ENCODE data around the gene RNF123. TPM values are rescaled to one million over a fixed set of nuclear protein-coding genes. Genes with fewer than 3 reads are reported as not detected.

RNF123 gene
- total RNA-seq, 2 donors from 2014 or later: 36.4 to 39.3 TPM

DNA sequence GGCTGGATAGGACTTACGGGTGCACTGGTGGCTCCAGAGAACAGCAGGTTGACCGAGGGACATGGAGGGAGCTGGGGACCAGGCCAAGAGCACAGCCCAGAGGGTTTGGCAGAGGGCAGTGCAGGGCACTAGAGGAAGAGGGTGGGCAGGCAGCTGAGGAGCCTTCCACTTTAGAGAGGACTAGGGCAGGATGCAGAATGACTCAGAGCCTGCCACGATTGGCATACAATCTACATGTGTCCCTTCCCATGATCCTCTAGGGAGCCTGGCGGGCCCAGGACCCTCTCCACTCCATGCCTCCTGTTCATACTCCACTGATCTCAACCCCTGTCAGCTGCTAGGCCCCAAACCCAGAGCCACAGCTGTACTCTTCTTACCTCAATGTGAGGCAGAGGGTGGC lies 29.6 kb upstream of the RNF123 start:
- intact Hi-C loops (cut with DNase I): loop anchor here (5.0 kb wide), 1 partner anchor 97 kb away; no protein-coding TSS in a partner anchor
- Histone ChIP-seq H3K27me3 (no peaks in the 10 kb centered on the region), H3K4me1 (no peaks in the 10 kb centered on the region), H3K4me3 (no peak overlapping the region), H3K36me3 (no peaks in the 10 kb centered on the region), H3K9me3 (no peaks in the 10 kb centered on the region), H3K27ac (no peak overlapping the region), H3K9ac (ENCODE audit: low read depth in 2 of 2, low read length in 2 of 2) (no peak overlapping the region)
- DNase-seq: no peak
- TF ChIP-seq, protein P1, sequence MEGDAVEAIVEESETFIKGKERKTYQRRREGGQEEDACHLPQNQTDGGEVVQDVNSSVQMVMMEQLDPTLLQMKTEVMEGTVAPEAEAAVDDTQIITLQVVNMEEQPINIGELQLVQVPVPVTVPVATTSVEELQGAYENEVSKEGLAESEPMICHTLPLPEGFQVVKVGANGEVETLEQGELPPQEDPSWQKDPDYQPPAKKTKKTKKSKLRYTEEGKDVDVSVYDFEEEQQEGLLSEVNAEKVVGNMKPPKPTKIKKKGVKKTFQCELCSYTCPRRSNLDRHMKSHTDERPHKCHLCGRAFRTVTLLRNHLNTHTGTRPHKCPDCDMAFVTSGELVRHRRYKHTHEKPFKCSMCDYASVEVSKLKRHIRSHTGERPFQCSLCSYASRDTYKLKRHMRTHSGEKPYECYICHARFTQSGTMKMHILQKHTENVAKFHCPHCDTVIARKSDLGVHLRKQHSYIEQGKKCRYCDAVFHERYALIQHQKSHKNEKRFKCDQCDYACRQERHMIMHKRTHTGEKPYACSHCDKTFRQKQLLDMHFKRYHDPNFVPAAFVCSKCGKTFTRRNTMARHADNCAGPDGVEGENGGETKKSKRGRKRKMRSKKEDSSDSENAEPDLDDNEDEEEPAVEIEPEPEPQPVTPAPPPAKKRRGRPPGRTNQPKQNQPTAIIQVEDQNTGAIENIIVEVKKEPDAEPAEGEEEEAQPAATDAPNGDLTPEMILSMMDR (IDR thresholded peaks at IDR 0.05): no peak

DNA sequence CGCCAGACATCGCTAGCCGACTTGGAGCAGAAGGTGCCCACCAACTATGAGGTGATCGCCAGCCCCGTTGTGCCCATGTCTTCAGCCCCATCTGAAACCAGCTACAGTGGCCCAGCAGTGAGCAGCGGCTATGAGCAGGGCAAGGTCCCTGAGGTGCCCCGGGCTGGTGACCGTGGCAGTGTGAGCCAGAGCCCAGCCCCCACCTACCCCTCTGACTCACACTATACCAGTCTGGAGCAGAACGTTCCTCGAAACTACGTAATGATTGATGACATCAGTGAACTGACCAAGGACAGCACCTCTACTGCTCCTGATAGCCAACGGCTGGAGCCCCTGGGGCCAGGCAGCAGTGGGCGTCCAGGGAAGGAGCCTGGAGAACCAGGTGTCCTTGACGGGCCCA lies 28.1 kb upstream of the RNF123 start:
- Histone ChIP-seq H3K9ac (ENCODE audit: low read depth in 2 of 2, low read length in 2 of 2) (no peak overlapping the region), H3K36me3 (no peaks in the 10 kb centered on the region), H3K4me3 (no peak overlapping the region), H3K27ac (no peak overlapping the region), H3K27me3 (no peaks in the 10 kb centered on the region), H3K9me3 (no peaks in the 10 kb centered on the region), H3K4me1 (no peaks in the 10 kb centered on the region)
- intact Hi-C loops (cut with DNase I): no loop called here
- TF ChIP-seq, protein P1 (IDR thresholded peaks at IDR 0.05): no peak
- DNase-seq: no peak

DNA sequence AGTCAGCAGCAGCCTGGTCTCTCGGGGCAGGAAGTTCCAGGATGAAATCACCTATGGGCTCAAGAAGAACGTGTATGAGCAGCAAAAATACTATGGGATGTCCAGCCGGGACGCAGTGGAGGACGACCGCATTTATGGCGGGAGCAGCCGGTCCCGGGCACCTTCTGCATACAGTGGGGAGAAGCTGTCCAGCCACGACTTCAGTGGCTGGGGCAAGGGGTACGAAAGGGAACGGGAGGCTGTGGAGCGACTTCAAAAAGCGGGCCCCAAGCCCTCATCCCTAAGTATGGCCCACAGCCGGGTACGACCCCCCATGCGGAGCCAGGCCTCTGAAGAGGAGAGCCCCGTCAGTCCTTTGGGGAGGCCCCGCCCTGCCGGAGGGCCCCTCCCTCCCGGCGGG lies 27.3 kb upstream of the RNF123 start:
- Histone ChIP-seq H3K9ac (ENCODE audit: low read depth in 2 of 2, low read length in 2 of 2) (no peak overlapping the region), H3K27me3 (no peaks in the 10 kb centered on the region), H3K4me1 (no peaks in the 10 kb centered on the region), H3K9me3 (no peaks in the 10 kb centered on the region), H3K27ac (no peak overlapping the region), H3K36me3 (no peaks in the 10 kb centered on the region), H3K4me3 (no peak overlapping the region)
- intact Hi-C loops (cut with DNase I): no loop called here
- DNase-seq: no peak
- TF ChIP-seq, protein P1 (IDR thresholded peaks at IDR 0.05): no peak

DNA sequence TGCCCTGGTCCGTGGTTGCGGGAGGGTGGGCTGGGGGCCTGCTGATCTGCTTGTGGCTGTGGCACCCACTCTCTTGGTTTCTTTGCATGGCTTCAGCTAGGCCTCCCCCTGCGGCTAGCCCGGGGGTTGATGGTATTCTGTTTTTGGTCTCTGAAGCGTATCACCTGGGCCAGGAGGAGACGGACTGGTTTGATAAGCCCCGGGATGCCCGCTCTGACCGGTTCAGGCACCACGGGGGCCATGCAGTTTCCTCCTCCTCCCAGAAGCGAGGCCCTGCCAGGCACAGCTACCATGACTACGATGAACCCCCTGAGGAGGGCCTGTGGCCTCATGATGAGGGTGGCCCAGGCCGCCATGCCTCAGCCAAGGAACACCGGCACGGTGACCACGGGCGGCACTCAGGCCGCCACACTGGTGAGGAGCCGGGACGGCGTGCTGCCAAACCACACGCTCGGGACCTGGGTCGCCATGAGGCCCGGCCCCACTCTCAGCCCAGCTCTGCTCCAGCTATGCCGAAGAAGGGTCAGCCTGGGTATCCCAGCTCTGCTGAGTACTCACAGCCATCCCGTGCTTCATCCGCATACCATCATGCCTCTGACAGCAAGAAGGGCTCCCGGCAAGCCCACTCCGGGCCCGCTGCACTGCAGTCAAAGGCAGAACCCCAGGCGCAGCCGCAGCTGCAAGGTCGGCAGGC lies 26.5 kb upstream of the RNF123 start:
- H3K9ac ChIP-seq (ENCODE audit: low read depth in 2 of 2, low read length in 2 of 2): no peak overlapping the region
- DNase-seq: no peak
- intact Hi-C loops (cut with DNase I): no loop called here
- no peak overlapping the region for H3K27ac ChIP-seq
- no peaks in the 10 kb centered on the region for H3K36me3 ChIP-seq
- H3K4me1 ChIP-seq: no peaks in the 10 kb centered on the region
- no peaks in the 10 kb centered on the region for H3K9me3 ChIP-seq
- H3K27me3 ChIP-seq: no peaks in the 10 kb centered on the region
- H3K4me3 ChIP-seq: no peak overlapping the region
- TF ChIP-seq, protein P1 (IDR thresholded peaks at IDR 0.05): no peak

DNA sequence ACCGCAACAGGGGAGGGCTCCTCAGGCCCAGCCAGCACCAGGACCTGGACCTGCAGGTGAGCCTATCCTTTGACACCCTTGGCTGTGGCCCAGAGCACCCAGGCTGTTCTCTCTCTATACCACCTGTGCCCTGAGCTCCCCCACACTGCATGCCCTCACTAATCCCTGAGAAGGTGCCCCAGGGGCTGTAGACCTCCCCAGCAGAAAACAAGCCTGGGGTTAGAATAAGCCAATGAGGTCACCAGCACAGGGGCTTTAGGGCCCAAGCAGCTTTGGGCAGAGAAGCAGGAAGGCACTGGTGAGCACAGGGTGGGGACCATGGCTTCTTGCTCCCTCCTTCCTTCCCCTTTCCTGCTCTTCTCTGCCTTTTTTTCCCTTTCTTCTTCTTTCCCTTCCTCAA lies 25.5 kb upstream of the RNF123 start:
- H3K9me3 ChIP-seq: no peaks in the 10 kb centered on the region
- H3K9ac ChIP-seq (ENCODE audit: low read depth in 2 of 2, low read length in 2 of 2): no peak overlapping the region

More for the DNA sequence above, 25.5 kb upstream of the RNF123 start:
- TF ChIP-seq, protein P1 (IDR thresholded peaks at IDR 0.05): no peak
- no peak overlapping the region for H3K4me3 ChIP-seq
- DNase-seq: no peak
- intact Hi-C loops (cut with DNase I): no loop called here
- H3K27me3 ChIP-seq: no peaks in the 10 kb centered on the region
- no peaks in the 10 kb centered on the region for H3K36me3 ChIP-seq
- no peaks in the 10 kb centered on the region for H3K4me1 ChIP-seq
- no peak overlapping the region for H3K27ac ChIP-seq

Data from colonic mucosa (tissue), 4 donors.